AML-193 (cell line): Measurements from ENCODE around the gene KCNJ16.

Source experiments
- DNase-seq, 2 experiments: peaks; one replicate each; lab custom pipeline; 2025; lab: John Stamatoyannopoulos, UW

Gene KCNJ16

GRCh38 chr17:70169709-70170597, 94.9 kb downstream of the KCNJ16 start:
- no peak for DNase-seq

DNA sequence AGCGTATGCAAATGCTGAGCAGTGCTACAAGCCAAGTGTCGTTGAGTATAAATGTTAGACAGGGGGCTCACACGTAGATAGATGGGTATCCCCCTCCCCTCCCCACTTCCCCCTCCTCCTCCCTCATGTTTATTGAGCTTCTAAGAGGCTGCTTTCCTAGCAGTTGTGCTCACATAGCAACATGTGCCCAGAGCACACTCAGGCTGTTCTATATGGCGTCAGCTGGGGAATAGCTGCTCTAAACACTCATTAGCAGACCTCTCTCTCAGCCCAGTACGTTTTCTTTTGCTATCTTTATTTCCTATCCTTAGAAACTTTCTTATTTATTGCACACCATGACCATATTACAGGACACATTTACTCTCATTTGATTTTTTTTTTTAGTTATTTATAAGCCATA, 96.1 kb downstream of the KCNJ16 start:
- no peak for DNase-seq

DNA sequence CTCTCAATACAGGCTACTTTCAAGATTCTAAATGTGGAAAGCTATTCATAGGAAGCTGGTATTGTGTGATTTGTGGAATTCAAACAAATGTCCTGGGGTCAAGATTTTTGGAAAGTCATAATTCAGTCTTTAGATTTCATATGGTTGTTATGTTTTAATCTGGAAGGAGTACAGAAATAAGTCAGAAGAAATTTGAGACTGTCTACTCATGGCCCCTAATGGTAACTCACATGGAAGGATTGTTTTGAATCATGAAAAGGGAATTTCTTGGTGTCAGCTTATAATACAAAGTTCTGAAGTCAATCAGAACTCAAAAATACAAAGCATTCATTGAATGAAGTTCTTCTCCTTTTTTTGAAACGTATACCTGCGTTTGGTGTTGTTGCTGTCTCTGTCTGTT, 97.4 kb downstream of the KCNJ16 start:
- no peak for DNase-seq

DNA sequence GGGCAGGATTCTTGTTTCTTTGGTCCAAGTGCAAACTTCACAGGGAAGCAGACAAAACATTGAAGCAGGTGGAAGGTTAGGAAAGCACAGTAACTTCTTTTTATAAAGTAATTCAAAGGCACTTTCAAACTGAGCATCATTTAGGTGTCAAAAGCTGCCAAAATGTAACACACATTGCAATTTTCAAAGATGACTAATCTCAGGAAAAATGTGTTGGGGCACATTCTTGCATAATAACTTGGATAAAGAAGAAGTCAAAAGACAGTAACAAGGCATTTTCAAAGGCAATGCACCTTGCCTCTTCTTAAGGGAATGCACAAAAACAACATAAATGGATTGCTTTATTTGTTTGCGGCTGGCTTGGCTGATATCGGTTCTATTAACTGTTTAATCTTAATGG, 97.9 kb downstream of the KCNJ16 start:
- peak; percentile 18 to 30 for DNase-seq

DNA sequence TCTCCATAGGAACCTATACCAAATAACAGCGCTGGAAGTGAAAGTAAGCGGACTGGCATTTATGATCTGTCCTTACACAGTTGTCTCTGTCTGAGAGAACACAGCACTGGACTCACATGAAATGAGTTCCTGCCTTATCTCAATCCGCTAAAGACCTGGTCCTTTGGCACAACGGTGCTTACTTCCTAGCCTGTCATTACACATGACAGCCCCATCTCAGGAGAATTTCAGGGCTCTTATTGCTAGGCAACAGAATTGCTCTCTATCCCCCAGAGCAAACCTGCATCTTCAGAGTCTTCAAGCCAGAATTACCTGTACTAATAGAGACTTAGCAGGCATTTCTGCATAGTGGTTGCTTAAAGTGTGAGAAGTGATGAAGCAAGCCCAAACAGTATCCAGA, 98.7 kb downstream of the KCNJ16 start:
- no peak for DNase-seq

DNA sequence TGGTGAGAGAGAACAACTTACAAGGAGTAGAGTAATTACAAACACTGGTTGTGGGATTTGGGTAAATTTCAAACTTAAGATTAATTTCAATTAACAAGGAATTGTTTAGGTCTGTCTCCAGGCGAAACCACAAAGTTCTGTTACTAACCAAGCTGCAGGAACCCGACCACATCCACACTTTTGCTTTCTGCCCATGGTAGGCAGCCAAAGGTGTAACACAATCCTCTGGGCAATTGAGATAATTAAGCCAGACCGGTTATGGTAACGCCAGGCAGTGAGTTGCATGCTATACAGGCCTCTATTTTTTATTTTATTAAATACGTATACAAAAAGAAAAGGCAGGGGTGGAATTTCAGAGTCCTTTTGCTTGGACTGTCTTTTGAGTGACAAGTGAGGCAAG, 106.4 kb downstream of the KCNJ16 start:
- DNase-seq: no peak

DNA sequence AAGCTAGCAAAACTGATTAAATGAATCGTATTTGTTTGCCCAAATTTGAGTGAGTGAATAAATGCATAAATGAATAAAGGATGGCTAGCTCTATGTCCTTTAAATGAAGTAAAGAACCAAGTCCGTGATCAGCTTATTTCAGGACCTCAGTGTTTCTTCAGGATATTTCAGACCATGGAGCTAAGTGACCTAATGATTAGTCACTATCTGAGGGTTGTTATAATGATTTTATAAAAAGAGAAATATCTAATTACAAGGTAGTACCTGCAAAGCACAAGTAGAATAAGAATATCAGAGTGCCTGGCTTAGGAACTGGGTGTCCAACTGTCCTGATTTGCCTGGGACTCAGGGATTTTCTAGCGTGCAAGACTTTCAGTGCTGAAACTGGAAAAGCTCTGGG, 106.8 kb downstream of the KCNJ16 start:
- no peak for DNase-seq

DNA sequence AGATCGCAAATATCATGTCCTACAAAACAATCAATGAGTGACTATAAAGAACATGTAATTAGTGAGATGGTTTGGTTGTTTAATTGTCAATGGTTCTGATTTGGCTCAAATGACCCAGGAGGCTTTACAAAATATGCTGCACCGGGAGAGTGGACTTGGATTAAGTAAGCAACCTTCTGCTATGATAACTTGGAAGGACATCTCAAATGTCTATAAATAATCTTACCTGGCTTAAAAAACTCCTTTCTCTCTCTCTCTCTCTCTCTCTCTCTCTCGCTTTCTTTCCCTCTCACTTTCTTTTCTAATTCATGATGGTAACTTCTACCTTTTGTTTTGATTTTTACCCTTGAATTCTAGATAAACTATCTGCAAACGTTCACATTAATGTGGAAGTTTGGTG, 108.5 kb downstream of the KCNJ16 start:
- DNase-seq: no peak

- DNase-seq: no peak
Observed at GRCh38 chr17:70184207-70184606, 109.2 kb downstream of the KCNJ16 start.

- no peak for DNase-seq
Observed at GRCh38 chr17:70184770-70185169, 109.7 kb downstream of the KCNJ16 start.
